HG03196 (cell line): ENCODE data around the gene CLEC4F.

Experiments used
- ATAC-seq: cut with Tn5 transposase; IDR thresholded peaks from one replicate; pipeline ENCODE4 v1.9.1; 2021; ENCODE audit not compliant: unreplicated experiment

The CLEC4F gene

GRCh38 chr2:70789304-70790135 is 30.9 kb downstream of the CLEC4F start:
- no peak for ATAC-seq

GRCh38 chr2:70785137-70785911 is 35.1 kb downstream of the CLEC4F start:
- no peak for ATAC-seq

GRCh38 chr2:70784320-70784719 is 36.1 kb downstream of the CLEC4F start:
- no peak for ATAC-seq

GRCh38 chr2:70779911-70780545 is 40.4 kb downstream of the CLEC4F start:
- no peak for ATAC-seq

GRCh38 chr2:70779491-70779890 is 40.9 kb downstream of the CLEC4F start:
- no peak for ATAC-seq

- no peak for ATAC-seq
Observed at GRCh38 chr2:70778676-70779075, 41.7 kb downstream of the CLEC4F start.

GRCh38 chr2:70777450-70777849 is 42.9 kb downstream of the CLEC4F start:
- no peak for ATAC-seq

- ATAC-seq, result no peak
Observed at GRCh38 chr2:70776266-70776665, 44.1 kb downstream of the CLEC4F start.

- no peak for ATAC-seq
Observed at GRCh38 chr2:70775141-70775540, 45.3 kb downstream of the CLEC4F start.

GRCh38 chr2:70772486-70773155 is 47.8 kb downstream of the CLEC4F start:
- no peak for ATAC-seq

GRCh38 chr2:70771446-70771845 is 49.0 kb downstream of the CLEC4F start:
- peak; percentile 63 for ATAC-seq

GRCh38 chr2:70769450-70769849 is 50.9 kb downstream of the CLEC4F start:
- no peak for ATAC-seq

GRCh38 chr2:70768590-70769085 is 51.8 kb downstream of the CLEC4F start:
- no peak for ATAC-seq

- ATAC-seq, result no peak
Observed at GRCh38 chr2:70767699-70768589, 52.5 kb downstream of the CLEC4F start, which contains the start of gene ADD2. TSS of gene ADD2 (minus strand) at chr2:70768200. CDS start at chr2:70706408, 61,792 bp downstream.

- no peak for ATAC-seq
Observed at GRCh38 chr2:70767079-70767698, 53.2 kb downstream of the CLEC4F start.

GRCh38 chr2:70766357-70767078 is 53.9 kb downstream of the CLEC4F start:
- no peak for ATAC-seq

- ATAC-seq, result no peak
Observed at GRCh38 chr2:70765507-70765906, 54.9 kb downstream of the CLEC4F start.

- no peak for ATAC-seq
Observed at GRCh38 chr2:70759446-70759845, 61.0 kb downstream of the CLEC4F start.
